PFSK-1 (cell line): ENCODE results near the gene EYA2.

ENCODE experiments used
- FOXP2 ChIP-seq: optimal IDR thresholded peaks from 2 replicates; pipeline ENCODE3; 2011; ENCODE audit warnings: borderline replicate concordance, control low read depth, inconsistent platforms; ENCODE audit not compliant: insufficient read depth; ENCODE audit errors: extremely low read length, extremely low read depth
- POLR2AphosphoS5 ChIP-seq: IDR thresholded peaks from 2 replicates; pipeline ENCODE4 v1.6.1; 2012; ENCODE audit warnings: low read depth, mild to moderate bottlenecking, control low read depth, low read length, moderate library complexity
- REST ChIP-seq, 2 experiments: IDR thresholded peaks; 2 replicates each; pipeline versions ENCODE4 v1.6.1 to v1.8.0; 2011 to 2012; ENCODE audit warnings: low read depth in 2 of 2, low read length in 2 of 2, control low read depth in 1 of 2, inconsistent platforms in 1 of 2, mild to moderate bottlenecking in 1 of 2, moderate library complexity in 1 of 2; ENCODE audit not compliant: insufficient read depth in 1 of 2
- SIN3A ChIP-seq: IDR thresholded peaks from 2 replicates; pipeline ENCODE4 v1.6.1; 2012; ENCODE audit warnings: mild to moderate bottlenecking, low read length, moderate library complexity, borderline replicate concordance; ENCODE audit not compliant: insufficient read depth
- TAF1 ChIP-seq: IDR thresholded peaks from 2 replicates; pipeline ENCODE4 v1.6.1; 2012; ENCODE audit warnings: low read length, control low read depth, borderline replicate concordance; ENCODE audit not compliant: insufficient read depth

Gene EYA2

DNA sequence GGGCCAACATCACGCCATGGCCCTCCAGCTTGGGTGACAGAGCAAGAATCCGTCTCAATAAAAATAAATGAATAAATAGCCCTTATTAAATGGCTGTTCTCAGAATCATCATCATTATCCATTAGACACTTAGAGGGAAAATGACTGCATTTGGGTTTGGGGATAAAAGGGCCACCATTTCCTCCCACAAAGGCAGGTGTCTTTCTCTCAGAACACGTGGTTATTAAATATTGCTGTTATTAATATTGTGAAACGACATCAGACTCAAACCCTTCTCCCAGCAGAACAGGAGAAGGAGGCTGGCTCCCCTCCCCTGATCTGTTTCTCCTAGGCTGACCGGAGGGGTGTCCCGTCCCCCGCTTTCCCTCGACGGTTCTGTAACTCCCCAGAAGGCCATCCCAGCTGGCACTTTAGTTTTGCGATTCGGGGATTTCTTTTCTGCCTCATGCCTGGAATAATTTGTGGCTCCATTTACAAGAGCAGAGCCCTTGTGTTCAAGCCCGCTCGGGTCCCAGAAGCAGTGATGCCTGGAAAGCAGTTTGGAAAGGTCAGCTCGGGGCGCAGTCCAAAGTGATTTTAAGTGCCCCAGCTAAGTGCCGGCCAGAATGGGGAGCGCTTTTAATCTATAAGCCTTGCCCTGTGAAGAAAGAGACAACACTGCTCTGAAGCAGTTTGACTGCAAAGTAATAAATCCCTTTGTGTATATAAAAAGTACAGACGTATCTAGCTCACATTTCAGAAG is 41.9 kb downstream of the EYA2 start:
- TF ChIP-seq SIN3A: no peak
- TF ChIP-seq FOXP2: no peak
- no peak for TF ChIP-seq REST (IDR thresholded peaks at IDR 0.05; ENCODE audit: insufficient read depth in 1 of 2, low read depth in 2 of 2, low read length in 2 of 2)
- no peak for TF ChIP-seq POLR2AphosphoS5
- no peak for TF ChIP-seq TAF1

DNA sequence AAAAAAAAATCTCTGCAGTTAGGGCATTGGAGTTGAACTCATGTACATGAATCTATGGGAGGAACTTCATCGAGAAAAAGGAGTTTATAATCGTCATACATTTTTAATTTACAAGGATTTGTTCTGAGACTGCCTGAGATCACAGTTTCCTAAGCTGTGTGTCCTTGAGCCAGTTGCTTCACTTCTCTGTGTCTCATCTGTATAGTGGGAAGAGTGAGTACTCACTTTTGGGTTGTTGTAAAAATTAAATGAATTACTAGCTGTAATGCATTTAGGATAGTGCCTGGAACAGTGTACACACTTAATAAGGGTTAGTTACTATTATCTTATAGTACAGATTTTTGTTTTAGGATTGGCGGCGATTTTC is 42.5 kb downstream of the EYA2 start:
- TF ChIP-seq POLR2AphosphoS5 (no peak), REST (IDR thresholded peaks at IDR 0.05; ENCODE audit: insufficient read depth in 1 of 2, low read depth in 2 of 2, low read length in 2 of 2) (no peak), TAF1 (no peak), SIN3A (no peak), FOXP2 (no peak)

DNA sequence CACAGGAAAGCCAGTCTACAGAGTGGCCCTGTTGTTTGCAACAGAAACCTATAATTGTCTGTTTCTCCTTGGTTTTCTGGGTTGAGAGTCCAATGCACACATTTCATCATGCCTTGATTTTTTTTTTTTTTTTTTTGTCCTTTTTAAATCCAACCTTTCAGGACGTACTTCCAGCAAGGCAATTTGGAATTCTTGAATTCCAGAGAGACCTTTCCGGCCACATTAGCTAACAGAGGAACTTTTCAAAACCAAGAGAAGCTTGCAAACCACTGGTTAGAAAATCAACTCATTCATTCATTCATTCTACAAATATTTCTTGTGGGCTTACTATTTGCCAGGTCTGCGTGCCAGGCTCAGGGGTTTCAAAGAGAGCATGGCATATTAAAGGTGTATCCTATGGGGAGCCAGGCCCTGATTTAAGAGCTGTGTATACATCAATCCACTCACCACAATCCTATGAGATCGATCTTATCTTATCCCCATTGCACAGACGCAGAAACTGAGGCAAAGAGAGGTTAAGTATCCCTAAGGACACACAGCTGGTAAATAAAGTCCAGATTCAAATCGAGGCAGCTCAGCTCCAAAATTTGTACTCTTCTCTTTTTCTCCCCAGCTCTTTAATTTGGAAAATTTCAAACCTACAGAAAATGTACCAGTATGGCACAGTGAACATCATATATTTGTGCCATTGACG is 43.0 kb downstream of the EYA2 start:
- TF ChIP-seq REST (IDR thresholded peaks at IDR 0.05; ENCODE audit: insufficient read depth in 1 of 2, low read depth in 2 of 2, low read length in 2 of 2) (no peak), FOXP2 (no peak), POLR2AphosphoS5 (no peak), TAF1 (no peak), SIN3A (no peak)

DNA sequence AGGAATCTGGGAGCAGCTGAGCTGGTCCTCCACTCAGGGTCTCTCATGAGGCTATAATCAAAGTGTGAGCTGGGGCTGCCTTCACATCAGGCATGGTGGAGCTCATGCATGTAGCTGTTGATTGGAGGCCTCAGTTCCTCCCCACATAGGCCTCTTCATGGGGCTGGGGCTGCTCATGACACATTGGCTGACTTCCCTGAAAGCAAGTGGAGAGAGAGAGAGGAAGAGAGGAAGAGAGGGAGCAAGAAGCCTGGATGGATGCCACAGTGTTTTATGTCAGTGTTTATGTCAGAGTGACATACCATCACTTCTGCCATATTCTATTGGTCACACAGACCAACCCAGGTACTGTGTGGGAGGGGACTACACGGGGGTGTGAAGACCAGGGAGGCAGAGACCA is 43.8 kb downstream of the EYA2 start:
- TF ChIP-seq POLR2AphosphoS5: no peak
- no peak for TF ChIP-seq TAF1
- no peak for TF ChIP-seq REST (IDR thresholded peaks at IDR 0.05; ENCODE audit: insufficient read depth in 1 of 2, low read depth in 2 of 2, low read length in 2 of 2)
- no peak for TF ChIP-seq SIN3A
- no peak for TF ChIP-seq FOXP2
